Measurements from ENCODE around the gene TARM1. TPM values are rescaled to one million over a fixed set of nuclear protein-coding genes. Genes with fewer than 3 reads are reported as not detected.

Gene TARM1
- total and polyA plus RNA-seq, 2 of the 4 experiments (the other 2 are of a cell fraction), result not detected

DNA sequence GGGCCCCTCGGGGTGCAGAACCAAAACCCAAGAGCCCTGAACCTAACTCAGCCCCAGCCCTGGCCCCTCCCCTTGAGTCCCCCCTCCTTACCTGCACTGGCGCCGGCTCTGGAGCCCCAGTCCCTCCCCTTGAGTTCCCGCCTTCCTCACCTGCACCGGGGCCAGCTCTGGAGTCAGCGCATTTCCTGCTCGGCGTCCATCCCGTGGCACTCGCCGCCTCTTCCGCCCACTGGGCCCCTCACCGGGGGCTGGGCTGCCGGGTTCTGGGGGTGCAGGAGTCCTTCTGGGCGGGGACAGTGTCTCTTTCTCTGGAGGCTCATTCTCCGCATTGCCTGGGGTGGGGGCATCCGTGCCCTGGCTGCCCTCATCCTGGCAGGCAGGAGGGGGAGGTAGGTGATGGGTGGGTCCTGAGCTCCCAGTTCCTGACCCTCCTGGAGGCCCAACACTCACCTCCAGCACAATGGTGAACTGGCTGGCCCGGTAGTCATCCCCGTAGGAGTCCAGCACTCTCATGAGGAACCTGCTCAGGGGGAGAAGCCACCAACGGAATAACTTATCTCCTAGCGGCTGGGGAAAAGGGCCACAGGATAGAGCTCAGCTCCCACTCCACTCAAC, 26.8 kb upstream of the TARM1 start:
- Histone ChIP-seq H3K4ac (ENCODE audit: low read depth, low read length) (no peak overlapping the region), H3K9me3 (ENCODE audit: control insufficient read depth, insufficient read depth, low read length) (no peaks in the 10 kb centered on the region), H3K79me1 (ENCODE audit: low read depth in 1 of 2, low read length in 2 of 2) (peaks cover 4 to 36% of the 10 kb centered on the region in 2 experiments), H3K14ac (replicated peaks; ENCODE audit: low read depth, low read length) (no peak overlapping the region), H2BK20ac (ENCODE audit: low read depth, low read length) (no peak overlapping the region), H3K4me1 (ENCODE audit: control insufficient read depth, insufficient read depth, low read length) (no peaks in the 10 kb centered on the region), H3K56ac (ENCODE audit: extremely low read depth, insufficient read depth, low read length) (no peak overlapping the region), H2AK5ac (ENCODE audit: low read depth, low read length) (no peak overlapping the region), H2BK120ac (ENCODE audit: low read depth, low read length) (no peak overlapping the region), H3K27me3 (ENCODE audit: control insufficient read depth, insufficient read depth, low read length) (no peaks in the 10 kb centered on the region), H4K5ac (ENCODE audit: low read depth, low read length) (no peak overlapping the region), H3K27ac (ENCODE audit: insufficient read depth, low read length) (no peak overlapping the region), H3K4me3 (ENCODE audit: insufficient read depth, low read depth, low read length) (no peak overlapping the region), H3K9me1 (ENCODE audit: insufficient read depth, low read length) (no peaks in the 10 kb centered on the region), H3K9ac (ENCODE audit: low read depth, low read length) (no peak overlapping the region), H3K23ac (ENCODE audit: low read depth, low read length) (no peak overlapping the region), H2AFZ (replicated peaks; ENCODE audit: low read length, poor library complexity) (no peak overlapping the region), H3K18ac (ENCODE audit: low read depth, low read length) (no peak overlapping the region), H4K91ac (ENCODE audit: insufficient read depth, low read depth, low read length) (no peak overlapping the region), H3K4me2 (ENCODE audit: low read depth, low read length) (no peak overlapping the region), H4K8ac (ENCODE audit: low read depth in 2 of 2, low read length in 2 of 2) (no peak overlapping the region), H2BK5ac (ENCODE audit: low read depth, low read length, poor library complexity, severe bottlenecking) (no peak overlapping the region), H4K20me1 (ENCODE audit: insufficient read depth, low read length) (peaks cover 4% of the 10 kb centered on the region; the same call in 1 of the 2 replicates), H2BK15ac (ENCODE audit: low read depth, low read length) (no peak overlapping the region), H3K36me3 (ENCODE audit: control insufficient read depth, insufficient read depth, low read length) (peaks cover 47% of the 10 kb centered on the region), H2AK9ac (replicated peaks; ENCODE audit: low read depth, low read length, poor library complexity) (no peak overlapping the region)
- no TSS peak for BruUV-seq (replicated peaks)
- ChIA-PET POLR2A (ENCODE audit: unreplicated experiment) (no interaction called here), CTCF (no interaction called here)
- in situ Hi-C loops (cut with MboI; ENCODE audit: low sequenced_read_pairs), result loop anchor here (25.0 kb wide), 1 partner anchor 354 kb away; the partner anchor contains the start of genes CDC42EP5 and LENG9
- dilution Hi-C loops (cut with HindIII; ENCODE audit: low sequenced_read_pairs, unreplicated experiment), result no loop called here
- no peak for TF ChIP-seq RFX5 (IDR thresholded peaks at IDR 0.05; ENCODE audit: low read depth, low read length)
- ATAC-seq (ENCODE audit: low read depth), result no peak
- WGBS, 2 experiments (ENCODE audit: extremely low coverage in 2 of 2, insufficient read length in 1 of 2), result 77% methylated on average over 6 of the region's 21 CpGs; no CpG with 5 or more reads in 1 of the 2 experiments
- intact Hi-C loops (cut with micrococcal nuclease), result loop anchor here (10.0 kb wide), 1 partner anchor 243 kb away; the partner anchor contains the start of gene MYADM
- no peak for DNase-seq

All from IMR-90 (cell line).